VCaP (cell line): Measurements from ENCODE around the gene GNB1L.

Experiments used
- H3K27ac ChIP-seq: fragments of 450-650 bp; 2 replicates; pipeline ENCODE4 v1.5.1; 2017
- TF ChIP-seq, protein P1 (sequence below): fragments of 450-650 bp; conservative IDR thresholded peaks from 2 replicates; pipeline ENCODE4 v1.5.1; 2017; ENCODE audit warnings: mild to moderate bottlenecking, moderate library complexity

The GNB1L gene

DNA sequence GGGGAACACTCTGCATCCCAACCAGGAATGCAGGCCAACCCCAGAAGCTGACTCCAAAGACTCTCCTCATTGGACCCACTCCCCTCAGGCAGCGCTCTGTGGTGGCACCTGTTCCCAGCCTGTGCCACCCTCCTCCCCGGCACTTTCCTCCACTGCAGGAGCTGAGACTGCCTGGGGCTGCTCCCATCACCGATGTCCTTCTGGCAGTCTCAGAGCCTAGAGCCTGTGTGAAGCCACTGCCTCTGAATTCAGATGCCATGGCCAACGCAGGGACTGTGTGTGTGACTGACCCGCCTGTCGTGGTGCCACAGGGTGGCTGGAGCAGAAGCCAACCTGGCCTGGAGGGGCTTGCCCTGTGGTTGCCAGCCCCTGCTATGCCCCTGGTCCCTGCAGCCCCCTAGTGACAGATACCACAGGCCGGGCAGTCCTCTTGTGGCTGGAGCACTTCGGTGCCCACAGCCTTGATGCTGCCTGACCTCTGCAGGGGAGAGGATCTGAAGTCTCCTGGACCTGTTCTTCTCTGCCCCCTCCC lies 50.9 kb downstream of the GNB1L start:
- TF ChIP-seq, protein P1, sequence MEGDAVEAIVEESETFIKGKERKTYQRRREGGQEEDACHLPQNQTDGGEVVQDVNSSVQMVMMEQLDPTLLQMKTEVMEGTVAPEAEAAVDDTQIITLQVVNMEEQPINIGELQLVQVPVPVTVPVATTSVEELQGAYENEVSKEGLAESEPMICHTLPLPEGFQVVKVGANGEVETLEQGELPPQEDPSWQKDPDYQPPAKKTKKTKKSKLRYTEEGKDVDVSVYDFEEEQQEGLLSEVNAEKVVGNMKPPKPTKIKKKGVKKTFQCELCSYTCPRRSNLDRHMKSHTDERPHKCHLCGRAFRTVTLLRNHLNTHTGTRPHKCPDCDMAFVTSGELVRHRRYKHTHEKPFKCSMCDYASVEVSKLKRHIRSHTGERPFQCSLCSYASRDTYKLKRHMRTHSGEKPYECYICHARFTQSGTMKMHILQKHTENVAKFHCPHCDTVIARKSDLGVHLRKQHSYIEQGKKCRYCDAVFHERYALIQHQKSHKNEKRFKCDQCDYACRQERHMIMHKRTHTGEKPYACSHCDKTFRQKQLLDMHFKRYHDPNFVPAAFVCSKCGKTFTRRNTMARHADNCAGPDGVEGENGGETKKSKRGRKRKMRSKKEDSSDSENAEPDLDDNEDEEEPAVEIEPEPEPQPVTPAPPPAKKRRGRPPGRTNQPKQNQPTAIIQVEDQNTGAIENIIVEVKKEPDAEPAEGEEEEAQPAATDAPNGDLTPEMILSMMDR = no peak
- no peak overlapping the region for H3K27ac ChIP-seq

DNA sequence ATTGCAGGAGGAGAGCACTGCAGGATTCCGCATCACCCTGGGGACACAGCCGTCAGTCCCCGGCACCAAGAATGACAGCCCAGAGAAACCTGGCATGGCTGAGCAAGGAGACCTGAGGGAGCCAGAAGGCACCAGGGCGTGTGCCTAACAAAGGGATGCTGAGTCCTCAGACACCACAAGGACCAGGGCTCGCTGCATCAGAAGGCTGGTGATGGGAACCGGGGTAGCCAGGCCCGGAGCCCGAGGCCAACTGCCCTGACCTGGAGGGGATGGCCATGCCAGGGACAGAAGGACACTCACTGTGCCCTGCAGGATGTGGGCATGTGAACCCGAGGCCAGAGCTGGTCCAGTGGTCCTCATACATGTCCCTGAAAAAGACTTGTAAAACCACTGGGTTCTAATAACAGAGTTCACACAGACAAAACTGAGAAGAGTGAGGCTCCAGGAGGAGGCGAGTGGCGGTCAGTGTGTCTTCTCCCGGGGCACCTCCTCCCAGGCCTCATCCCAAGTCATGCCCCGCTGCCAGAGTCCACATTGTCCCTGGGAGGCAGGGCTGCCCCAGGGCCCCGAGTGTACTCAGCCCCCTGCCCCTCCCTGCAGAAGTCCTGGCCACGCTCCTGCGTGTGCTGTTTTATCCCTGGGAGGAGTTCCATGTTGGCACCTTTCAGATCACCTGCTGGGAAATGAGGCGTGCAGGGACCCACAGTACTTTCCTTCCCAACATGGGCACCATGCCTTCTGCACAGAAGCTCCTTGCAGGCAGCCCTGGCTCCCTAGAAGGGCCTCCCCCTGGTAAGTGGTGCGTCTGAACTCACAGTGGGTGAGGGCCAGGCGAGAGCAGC lies 51.6 kb downstream of the GNB1L start:
- no peak overlapping the region for H3K27ac ChIP-seq
- TF ChIP-seq, protein P1 = no peak

DNA sequence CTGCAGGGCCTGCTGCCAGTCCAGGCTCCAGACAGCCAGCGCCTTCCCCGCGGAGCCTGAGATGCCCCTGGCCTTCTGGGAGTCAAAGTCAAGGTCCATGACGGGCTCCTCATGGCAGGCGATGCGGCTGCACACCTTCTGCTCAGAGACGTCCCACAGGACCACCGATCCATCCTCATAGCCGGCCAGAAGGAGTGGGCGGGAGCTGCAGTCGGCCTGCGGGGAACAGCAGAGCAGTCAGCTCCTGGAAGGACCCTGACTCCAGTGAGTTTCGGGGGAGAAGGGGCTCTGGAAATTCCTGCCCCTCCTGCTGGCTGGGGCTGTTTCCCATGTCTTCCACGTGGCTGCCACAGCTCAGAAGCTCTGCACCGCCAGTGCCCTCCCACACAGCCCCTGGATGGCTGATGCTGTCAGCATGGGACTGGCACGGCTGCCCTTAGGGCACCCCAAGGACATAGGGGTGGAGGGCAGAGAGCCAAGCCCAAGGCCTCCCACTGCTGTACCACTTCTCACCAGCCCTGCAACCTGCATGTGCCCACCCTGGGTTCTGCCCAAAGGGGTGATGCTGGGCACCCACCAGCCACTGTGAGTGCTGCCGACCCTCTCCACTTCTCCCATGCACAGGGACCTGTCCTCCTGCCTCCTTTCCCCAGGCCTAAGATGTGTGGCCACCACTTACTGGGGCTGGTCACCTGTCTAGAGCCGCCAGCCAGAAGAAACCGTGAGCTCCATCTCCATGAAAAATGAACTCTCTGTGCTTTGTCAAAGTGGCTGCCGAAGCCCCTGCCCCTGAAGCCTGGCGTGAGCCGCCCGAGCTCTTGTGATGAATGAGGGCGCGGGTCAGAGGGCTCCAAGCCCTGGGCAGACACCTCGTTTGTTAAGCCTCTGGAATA lies 52.4 kb downstream of the GNB1L start:
- no peak overlapping the region for H3K27ac ChIP-seq
- TF ChIP-seq, protein P1 = no peak

DNA sequence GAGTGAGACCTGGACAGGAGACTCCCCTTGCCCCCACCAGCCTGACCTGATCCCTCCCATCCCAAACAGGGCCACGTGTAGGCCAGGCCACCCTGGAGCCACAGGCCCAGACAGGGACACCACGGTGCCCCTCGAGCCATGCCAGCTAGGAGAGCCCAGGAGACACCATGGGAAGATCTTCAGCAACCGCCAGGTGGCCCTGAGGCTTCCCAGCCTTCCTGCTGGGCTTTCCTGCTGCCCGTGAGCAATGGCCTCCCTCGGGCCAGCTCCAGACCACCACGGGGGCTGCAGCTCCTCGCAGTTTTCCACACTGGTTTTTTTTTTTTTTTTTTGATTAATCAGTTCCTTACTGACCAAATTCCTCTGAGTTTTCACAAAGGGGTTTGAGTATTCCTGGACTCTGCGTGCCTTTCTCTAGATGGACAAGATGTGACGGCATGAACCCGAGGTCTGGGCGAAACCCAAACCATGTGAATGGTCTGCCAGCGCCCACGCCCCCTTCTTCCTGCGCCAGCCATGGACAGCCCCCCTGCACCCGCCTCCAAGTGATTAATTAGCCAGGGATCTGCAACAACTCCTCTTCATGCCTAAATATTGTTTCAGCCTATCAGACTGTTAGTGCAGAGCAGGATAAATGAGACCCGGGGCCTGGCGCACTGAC lies 53.2 kb downstream of the GNB1L start:
- TF ChIP-seq, protein P1 = peak; percentile 11; the same call in 1 of the 2 replicates
- H3K27ac ChIP-seq = no peak overlapping the region

DNA sequence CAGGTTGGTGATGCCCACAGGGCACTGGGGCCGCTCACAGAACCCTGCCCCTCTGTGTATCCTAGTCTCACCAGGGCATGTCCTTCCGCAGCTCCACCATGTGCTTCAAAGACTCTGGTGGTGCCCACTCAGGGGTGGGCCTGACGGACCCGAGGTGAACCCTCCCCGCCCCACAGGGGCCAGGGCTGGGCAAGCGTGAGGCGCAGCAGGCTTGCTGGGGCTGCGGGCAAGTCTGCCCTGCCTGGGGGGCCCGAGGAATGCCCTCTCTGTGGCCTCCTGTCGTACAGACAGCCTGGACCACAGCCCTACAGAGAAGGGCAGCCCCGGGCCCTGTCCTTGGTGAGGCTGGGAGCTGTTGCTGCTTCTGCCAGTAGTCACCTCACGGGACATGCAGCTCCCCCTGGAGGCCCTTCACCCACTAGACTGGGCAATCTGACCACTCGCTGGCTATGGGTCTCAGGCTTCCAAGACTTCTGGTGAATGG lies 53.9 kb downstream of the GNB1L start:
- H3K27ac ChIP-seq = no peak overlapping the region
- TF ChIP-seq, protein P1 = peak; percentile 68

DNA sequence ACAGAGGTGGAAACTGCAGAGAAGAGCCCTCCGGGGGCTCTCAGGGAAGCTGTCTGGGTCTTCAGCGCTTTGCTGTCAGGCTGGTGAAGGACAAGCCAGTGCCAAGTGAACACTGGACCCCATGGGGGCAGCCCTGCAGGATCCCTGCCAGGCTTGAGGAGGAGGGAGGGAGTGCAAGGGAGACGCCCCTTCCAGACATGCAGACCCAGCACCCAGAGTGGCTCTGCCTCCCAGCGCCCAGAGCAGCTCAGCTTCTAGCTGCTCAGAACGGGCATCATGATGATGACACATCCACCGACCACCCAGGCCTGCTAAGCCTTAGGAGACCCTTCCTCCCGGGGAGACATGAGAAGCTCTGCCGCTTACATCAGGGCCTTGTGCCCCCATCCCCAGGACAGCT lies 54.4 kb downstream of the GNB1L start:
- TF ChIP-seq, protein P1 = no peak
- H3K27ac ChIP-seq = no peak overlapping the region
